HepG2 (cell line): ENCODE data around the gene CNNM3.

Experiments
- CHD4 ChIP-seq: fragments of 200-600 bp; sonication (generic); IDR thresholded peaks from 2 replicates; pipeline ENCODE4 v1.7.0; 2017; ENCODE audit warnings: mild to moderate bottlenecking, low read length, borderline replicate concordance
- ETS1 ChIP-seq: sonication (generic); formaldehyde crosslinking; IDR thresholded peaks from 2 replicates; pipeline ENCODE4 v1.4.0; 2020; ENCODE audit warnings: missing genetic modification reagents
- MXD1 ChIP-seq: sonication (generic); formaldehyde crosslinking; IDR thresholded peaks from 2 replicates; pipeline ENCODE4 v1.4.0; 2020; ENCODE audit warnings: mild to moderate bottlenecking, missing genetic modification reagents

GRCh38 chr2:96822786-96823185 lies 6.7 kb downstream of the CNNM3 start:
- no peak for TF ChIP-seq CHD4
- no peak for TF ChIP-seq ETS1 (CRISPR knock-in tag)
- no peak for TF ChIP-seq MXD1 (CRISPR knock-in tag)
